ENCODE measurements around the gene CENPS. TPM values are rescaled to one million over a fixed set of nuclear protein-coding genes. Genes with fewer than 3 reads are reported as not detected.
A peak's percentile ranks its signal among the peaks of the same experiment; 100 is the strongest.
"Not testable (repeated sequence)": the region's sequence is repeated elsewhere in the genome, so short reads cannot be mapped to it uniquely, and the experiment has no call there.

CENPS gene
- total RNA-seq, 1 experiment from 2014 or later, result 16.3 TPM

GRCh38 chr1:10456661-10457060, 26.4 kb downstream of the CENPS start:
- Histone ChIP-seq H3K79me2 (ENCODE audit: low read length) (no peaks in the 10 kb centered on the region), H3F3A (ENCODE audit: low read length, unreplicated experiment) (no peaks in the 10 kb centered on the region), H3K4me3 (ENCODE audit: low read length) (no peak overlapping the region), H3K9me3 (ENCODE audit: low read length) (no peaks in the 10 kb centered on the region), H3K4me2 (ENCODE audit: low read length) (no peak overlapping the region), H3K36me3 (ENCODE audit: low read depth, low read length) (peaks cover 9% of the 10 kb centered on the region; the same call in 1 of the 2 replicates), H3K27ac (ENCODE audit: low read length) (no peak overlapping the region), H4K20me1 (ENCODE audit: low read length) (no peaks in the 10 kb centered on the region), H3K9ac (ENCODE audit: low read length) (no peak overlapping the region), H3K4me1 (ENCODE audit: insufficient read depth, low read length) (peaks cover 12% of the 10 kb centered on the region), H3K9me2 (replicated peaks; ENCODE audit: low read length) (no peaks in the 10 kb centered on the region), H2AFZ (ENCODE audit: low read length) (no peak overlapping the region), H3K27me3 (ENCODE audit: low read length) (no peaks in the 10 kb centered on the region)
- DNase-seq, result no peak
- BruUV-seq (replicated peaks), result TSS peak; percentile 9
- POLR2A ChIA-PET (ENCODE audit: unreplicated experiment), result no interaction called here
- intact Hi-C loops (cut with micrococcal nuclease), result no loop called here
- no peak for ATAC-seq
- TF ChIP-seq EZH2 (IDR thresholded peaks at IDR 0.05; ENCODE audit: low read length, unreplicated experiment) (no peak), EZH2phosphoT487 (IDR thresholded peaks at IDR 0.05; ENCODE audit: borderline replicate concordance, low read length) (no peak)
- TF ChIP-seq, protein P1, sequence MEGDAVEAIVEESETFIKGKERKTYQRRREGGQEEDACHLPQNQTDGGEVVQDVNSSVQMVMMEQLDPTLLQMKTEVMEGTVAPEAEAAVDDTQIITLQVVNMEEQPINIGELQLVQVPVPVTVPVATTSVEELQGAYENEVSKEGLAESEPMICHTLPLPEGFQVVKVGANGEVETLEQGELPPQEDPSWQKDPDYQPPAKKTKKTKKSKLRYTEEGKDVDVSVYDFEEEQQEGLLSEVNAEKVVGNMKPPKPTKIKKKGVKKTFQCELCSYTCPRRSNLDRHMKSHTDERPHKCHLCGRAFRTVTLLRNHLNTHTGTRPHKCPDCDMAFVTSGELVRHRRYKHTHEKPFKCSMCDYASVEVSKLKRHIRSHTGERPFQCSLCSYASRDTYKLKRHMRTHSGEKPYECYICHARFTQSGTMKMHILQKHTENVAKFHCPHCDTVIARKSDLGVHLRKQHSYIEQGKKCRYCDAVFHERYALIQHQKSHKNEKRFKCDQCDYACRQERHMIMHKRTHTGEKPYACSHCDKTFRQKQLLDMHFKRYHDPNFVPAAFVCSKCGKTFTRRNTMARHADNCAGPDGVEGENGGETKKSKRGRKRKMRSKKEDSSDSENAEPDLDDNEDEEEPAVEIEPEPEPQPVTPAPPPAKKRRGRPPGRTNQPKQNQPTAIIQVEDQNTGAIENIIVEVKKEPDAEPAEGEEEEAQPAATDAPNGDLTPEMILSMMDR (conservative IDR thresholded peaks at IDR 0.05; ENCODE audit: low read depth, low read length), result no peak
- CTCF ChIA-PET, result no interaction called here

GRCh38 chr1:10457462-10457861, 27.2 kb downstream of the CENPS start:
- POLR2A ChIA-PET (ENCODE audit: unreplicated experiment); H3K4me3 ChIP-seq (ENCODE audit: low read length); H3K79me2 ChIP-seq (ENCODE audit: low read length); H3K9me2 ChIP-seq (replicated peaks; ENCODE audit: low read length); BruUV-seq (replicated peaks); H3K27me3 ChIP-seq (ENCODE audit: low read length); CTCF ChIA-PET; intact Hi-C loops (cut with micrococcal nuclease); H3K4me2 ChIP-seq (ENCODE audit: low read length); ATAC-seq; H4K20me1 ChIP-seq (ENCODE audit: low read length); H3K36me3 ChIP-seq (ENCODE audit: low read depth, low read length); H3K27ac ChIP-seq (ENCODE audit: low read length); H3K9ac ChIP-seq (ENCODE audit: low read length); H2AFZ ChIP-seq (ENCODE audit: low read length); DNase-seq; H3K9me3 ChIP-seq (ENCODE audit: low read length); H3F3A ChIP-seq (ENCODE audit: low read length, unreplicated experiment): not testable (repeated sequence)
- H3K4me1 ChIP-seq (ENCODE audit: insufficient read depth, low read length), result peaks cover 12% of the 10 kb centered on the region

- Histone ChIP-seq H3K9me3 (ENCODE audit: low read length) (no peaks in the 10 kb centered on the region), H3K4me3 (ENCODE audit: low read length) (no peak overlapping the region), H3K36me3 (ENCODE audit: low read depth, low read length) (peaks cover 9% of the 10 kb centered on the region; the same call in 1 of the 2 replicates), H3K4me1 (ENCODE audit: insufficient read depth, low read length) (peaks cover 12% of the 10 kb centered on the region), H4K20me1 (ENCODE audit: low read length) (no peaks in the 10 kb centered on the region), H2AFZ (ENCODE audit: low read length) (no peak overlapping the region), H3F3A (ENCODE audit: low read length, unreplicated experiment) (no peaks in the 10 kb centered on the region), H3K9me2 (replicated peaks; ENCODE audit: low read length) (no peaks in the 10 kb centered on the region), H3K27ac (ENCODE audit: low read length) (no peak overlapping the region), H3K4me2 (ENCODE audit: low read length) (no peak overlapping the region), H3K9ac (ENCODE audit: low read length) (no peak overlapping the region), H3K79me2 (ENCODE audit: low read length) (no peaks in the 10 kb centered on the region), H3K27me3 (ENCODE audit: low read length) (no peaks in the 10 kb centered on the region)
- CTCF ChIA-PET, result no interaction called here
- POLR2A ChIA-PET (ENCODE audit: unreplicated experiment), result no interaction called here
- DNase-seq (no peak), ATAC-seq (no peak)
- intact Hi-C loops (cut with micrococcal nuclease), result no loop called here
- no TSS peak for BruUV-seq (replicated peaks)
- TF ChIP-seq EZH2 (IDR thresholded peaks at IDR 0.05; ENCODE audit: low read length, unreplicated experiment) (no peak), EZH2phosphoT487 (IDR thresholded peaks at IDR 0.05; ENCODE audit: borderline replicate concordance, low read length) (no peak)
- TF ChIP-seq, protein P1 (conservative IDR thresholded peaks at IDR 0.05; ENCODE audit: low read depth, low read length), result no peak
Measured at GRCh38 chr1:10457875-10458274, 27.6 kb downstream of the CENPS start.

Data from PC-3 (cell line).